GM15510 (cell line): Measurements from ENCODE around the gene DDN.

Source experiments
- POLR2A ChIP-seq: IDR thresholded peaks from 3 replicates; pipeline ENCODE4 v1.6.1; 2011; ENCODE audit warnings: borderline replicate concordance; ENCODE audit not compliant: insufficient read length; ENCODE audit errors: extremely low read depth

Gene DDN

GRCh38 chr12:48999371-49000131, at the start of gene DDN:
TSS of gene DDN (minus strand) at chr12:48999375. CDS start at chr12:48999287, 88 bp downstream.
- TF ChIP-seq POLR2A = peak; percentile 42

- TF ChIP-seq POLR2A = no peak
These were observed 49.8 kb upstream of the DDN start for GRCh38 chr12:49048953-49049352.

GRCh38 chr12:49046129-49046895, 47.1 kb upstream of the DDN start:
- TF ChIP-seq POLR2A = no peak

GRCh38 chr12:49044660-49045059, 45.5 kb upstream of the DDN start:
- no peak for TF ChIP-seq POLR2A

GRCh38 chr12:49043856-49044258, 44.7 kb upstream of the DDN start:
- no peak for TF ChIP-seq POLR2A

GRCh38 chr12:49043241-49043640, 44.1 kb upstream of the DDN start:
- no peak for TF ChIP-seq POLR2A

- TF ChIP-seq POLR2A = no peak
These were observed 42.8 kb upstream of the DDN start for GRCh38 chr12:49041881-49042484.

GRCh38 chr12:49041036-49041880, 42.1 kb upstream of the DDN start:
- no peak for TF ChIP-seq POLR2A

GRCh38 chr12:49040364-49040855, 41.2 kb upstream of the DDN start:
- TF ChIP-seq POLR2A = no peak

GRCh38 chr12:49039421-49040363, 40.5 kb upstream of the DDN start:
- no peak for TF ChIP-seq POLR2A

- no peak for TF ChIP-seq POLR2A
These were observed 39.2 kb upstream of the DDN start for GRCh38 chr12:49038291-49038955.

GRCh38 chr12:49037947-49038237, 38.7 kb upstream of the DDN start:
- TF ChIP-seq POLR2A = no peak
